PC-3 (cell line): ENCODE data around the gene SMOC2. TPM values are rescaled to one million over a fixed set of nuclear protein-coding genes. Genes with fewer than 3 reads are reported as not detected.

Source experiments
- ATAC-seq: fragments of 200-7000 bp; cut with Tn5 transposase; 2 replicates; pipeline ENCODE4 v1.9.1; 2020; ENCODE audit warnings: mild to moderate bottlenecking, moderate library complexity
- BruUV-seq: library from RNA; stranded (reverse); fragments of 400-500 nt; replicated peaks from 2 replicates; lab custom pipeline; 2021; lab: Mats Ljungman, UMichigan
- CTCF ChIA-PET: fragments of 300-600 bp; sonication (Branson Sonifier 250); formaldehyde crosslinking; loops from one replicate; lab custom pipeline; 2022; ENCODE audit warnings: antibody characterized with exemption; lab: Charles Lee
- POLR2A ChIA-PET: fragments of 300-600 bp; sonication (Branson Sonifier 250); formaldehyde crosslinking; loops from one replicate; lab custom pipeline; 2022; ENCODE audit warnings: antibody characterized with exemption; ENCODE audit not compliant: unreplicated experiment; lab: Charles Lee
- DNase-seq: peaks from one replicate; pipeline ENCODE4 v3.0.0-alpha.2; 2015
- H2AFZ ChIP-seq: fragments of 300-600 bp; sonication (generic); 2 replicates; pipeline ENCODE4 v1.6.0; 2016; ENCODE audit warnings: antibody characterized with exemption, low read length
- H3F3A ChIP-seq: fragments of 300-600 bp; sonication (generic); one replicate; pipeline ENCODE4 v1.6.0; 2017; ENCODE audit warnings: antibody characterized with exemption, low read length, control low read depth, mild to moderate bottlenecking; ENCODE audit not compliant: unreplicated experiment
- H3K27ac ChIP-seq: fragments of 300-600 bp; sonication (generic); 2 replicates; pipeline ENCODE4 v1.5.1; 2016; ENCODE audit warnings: mild to moderate bottlenecking, low read length
- H3K27me3 ChIP-seq: fragments of 300-600 bp; sonication (generic); 2 replicates; pipeline ENCODE4 v1.6.1; 2016; ENCODE audit warnings: low read length, mixed read lengths
- H3K36me3 ChIP-seq: fragments of 300-600 bp; sonication (generic); 2 replicates; pipeline ENCODE4 v1.6.1; 2016; ENCODE audit warnings: low read depth, mixed run types, low read length, mixed read lengths
- H3K4me1 ChIP-seq: fragments of 300-600 bp; sonication (generic); 2 replicates; pipeline ENCODE4 v1.5.1; 2016; ENCODE audit warnings: low read length; ENCODE audit not compliant: insufficient read depth
- H3K4me2 ChIP-seq: fragments of 300-600 bp; sonication (generic); 2 replicates; pipeline ENCODE4 v1.6.0; 2016; ENCODE audit warnings: low read length
- H3K4me3 ChIP-seq: fragments of 300-600 bp; sonication (generic); 2 replicates; pipeline ENCODE4 v1.5.1; 2016; ENCODE audit warnings: mild to moderate bottlenecking, low read length, mixed read lengths
- H3K79me2 ChIP-seq: fragments of 300-600 bp; sonication (generic); 2 replicates; pipeline ENCODE4 v1.6.1; 2017; ENCODE audit warnings: low read length, mixed read lengths
- H3K9ac ChIP-seq: fragments of 300-600 bp; sonication (generic); 2 replicates; pipeline ENCODE4 v1.6.0; 2016; ENCODE audit warnings: mild to moderate bottlenecking, low read length
- H3K9me2 ChIP-seq: fragments of 300-600 bp; sonication (generic); replicated peaks from 2 replicates; pipeline ENCODE4 v1.6.1; 2016; ENCODE audit warnings: mixed run types, low read length, mixed read lengths
- H3K9me3 ChIP-seq: fragments of 300-600 bp; sonication (generic); 2 replicates; pipeline ENCODE4 v1.6.1; 2016; ENCODE audit warnings: low read length, mixed read lengths
- H4K20me1 ChIP-seq: fragments of 300-600 bp; sonication (generic); 2 replicates; pipeline ENCODE4 v1.6.1; 2016; ENCODE audit warnings: low read length, mixed read lengths
- CTCF ChIP-seq: fragments of 300-600 bp; sonication (generic); conservative IDR thresholded peaks from 2 replicates; pipeline ENCODE4 v1.5.1; 2017; ENCODE audit warnings: antibody characterized with exemption, low read depth, mild to moderate bottlenecking, low read length
- EZH2 ChIP-seq: fragments of 300-600 bp; sonication (generic); IDR thresholded peaks from one replicate; pipeline ENCODE4 v1.6.1; 2017; ENCODE audit warnings: antibody characterized with exemption, mild to moderate bottlenecking, low read length; ENCODE audit not compliant: unreplicated experiment
- EZH2phosphoT487 ChIP-seq: fragments of 300-600 bp; sonication (generic); IDR thresholded peaks from 2 replicates; pipeline ENCODE4 v1.6.1; 2018; ENCODE audit warnings: mild to moderate bottlenecking, antibody characterized with exemption, low read length, borderline replicate concordance
- intact Hi-C: fragments of 100-400 bp; cut with micrococcal nuclease; formaldehyde crosslinking; loops from 2 replicates; pipeline ENCODE4 v1.9.0; 2023
- total RNA-seq: library from RNA; depleted of rRNA; stranded (reverse); fragments of >200 nt; gene quantifications from 2 replicates; pipeline ENCODE4 v1.2.3, GENCODE V29; 2014

The SMOC2 gene
- total RNA-seq, 1 experiment from 2014 or later: not detected

GRCh38 chr6:168660400-168660945 is 219.5 kb downstream of the SMOC2 start:
- BruUV-seq: no TSS peak
- intact Hi-C loops: no loop called here
- no peak for ATAC-seq

DNA sequence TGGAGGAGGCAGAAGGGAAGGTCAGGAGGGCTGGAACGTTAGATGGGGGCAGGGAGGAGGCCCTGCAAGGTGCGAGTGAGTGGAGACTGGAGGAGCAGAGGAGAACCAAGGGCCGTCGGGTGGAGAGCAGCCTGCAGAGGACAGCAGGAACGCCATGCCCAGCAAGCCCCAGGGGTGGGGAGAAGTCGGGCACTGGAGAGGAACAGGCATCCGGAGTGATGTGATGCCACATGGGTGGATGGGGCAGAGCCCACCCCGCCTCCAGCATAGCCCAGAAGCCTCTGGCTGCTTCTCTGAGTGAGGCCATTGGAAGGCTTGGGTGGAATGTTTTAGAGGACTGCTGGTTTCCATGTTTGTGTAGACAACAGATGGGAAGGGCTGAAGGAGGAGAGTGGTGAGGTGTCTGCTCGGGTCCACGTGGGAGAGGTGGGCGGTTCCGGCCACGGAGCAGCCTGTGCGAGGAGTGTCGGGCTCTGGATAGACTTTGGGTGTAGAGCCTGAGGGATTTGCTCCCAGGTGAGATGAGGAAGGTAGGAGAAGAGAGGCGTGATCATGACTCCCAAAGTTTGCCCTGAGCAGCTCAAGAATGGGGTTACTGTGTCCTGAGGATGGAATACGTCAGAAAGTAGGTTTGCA is 221.4 kb downstream of the SMOC2 start:
- Histone ChIP-seq H3K79me2 (no peaks in the 10 kb centered on the region), H3K36me3 (no peaks in the 10 kb centered on the region), H4K20me1 (no peaks in the 10 kb centered on the region), H3K27ac (no peak overlapping the region), H3K9me2 (no peaks in the 10 kb centered on the region), H3K27me3 (peaks cover 5% of the 10 kb centered on the region; the same call in 1 of the 2 replicates), H3F3A (no peaks in the 10 kb centered on the region), H3K9ac (no peak overlapping the region), H3K9me3 (no peaks in the 10 kb centered on the region), H3K4me2 (no peak overlapping the region), H3K4me3 (no peak overlapping the region), H3K4me1 (no peaks in the 10 kb centered on the region), H2AFZ (no peak overlapping the region)
- DNase-seq (no peak), ATAC-seq (no peak)
- no TSS peak for BruUV-seq
- intact Hi-C loops: no loop called here
- TF ChIP-seq EZH2 (no peak), CTCF (no peak), EZH2phosphoT487 (no peak)
- ChIA-PET CTCF (no interaction called here), POLR2A (no interaction called here)

More at GRCh38 chr6:168660400-168660945, 219.5 kb downstream of the SMOC2 start:
- H3F3A ChIP-seq: no peaks in the 10 kb centered on the region
- no peaks in the 10 kb centered on the region for H3K9me3 ChIP-seq
- H3K36me3 ChIP-seq: no peaks in the 10 kb centered on the region
- no peaks in the 10 kb centered on the region for H3K9me2 ChIP-seq
- H3K4me2 ChIP-seq: no peak overlapping the region
- no peaks in the 10 kb centered on the region for H3K79me2 ChIP-seq
- no peaks in the 10 kb centered on the region for H3K4me1 ChIP-seq
- no peak overlapping the region for H3K27ac ChIP-seq
- H3K9ac ChIP-seq: no peak overlapping the region
- ChIA-PET CTCF (no interaction called here), POLR2A (no interaction called here)
- TF ChIP-seq CTCF (no peak), EZH2 (no peak), EZH2phosphoT487 (no peak)
- H4K20me1 ChIP-seq: no peaks in the 10 kb centered on the region
- no peak overlapping the region for H2AFZ ChIP-seq
- no peak for DNase-seq
- peaks cover 5% of the 10 kb centered on the region; the same call in 1 of the 2 replicates for H3K27me3 ChIP-seq
- no peak overlapping the region for H3K4me3 ChIP-seq

GRCh38 chr6:168663041-168663440 is 222.1 kb downstream of the SMOC2 start:
- no peaks in the 10 kb centered on the region for H3K9me3 ChIP-seq
- no peaks in the 10 kb centered on the region for H4K20me1 ChIP-seq
- no TSS peak for BruUV-seq
- no peak overlapping the region for H2AFZ ChIP-seq
- ChIA-PET POLR2A (no interaction called here), CTCF (no interaction called here)
- TF ChIP-seq CTCF: no peak
- no peak for TF ChIP-seq EZH2
- TF ChIP-seq EZH2phosphoT487: no peak
- H3K27ac ChIP-seq: no peak overlapping the region
- H3K36me3 ChIP-seq: no peaks in the 10 kb centered on the region
- no peak overlapping the region for H3K4me2 ChIP-seq
- H3K9ac ChIP-seq: no peak overlapping the region
- peaks cover 5% of the 10 kb centered on the region; the same call in 1 of the 2 replicates for H3K27me3 ChIP-seq
- DNase-seq (no peak), ATAC-seq (no peak)
- H3K79me2 ChIP-seq: no peaks in the 10 kb centered on the region
- no peaks in the 10 kb centered on the region for H3K9me2 ChIP-seq
- H3K4me3 ChIP-seq: no peak overlapping the region
- no peaks in the 10 kb centered on the region for H3K4me1 ChIP-seq
- no peaks in the 10 kb centered on the region for H3F3A ChIP-seq
- intact Hi-C loops: no loop called here
